A673 (cell line): ENCODE results near the gene C2orf76. TPM values are rescaled to one million over a fixed set of nuclear protein-coding genes. Genes with fewer than 3 reads are reported as not detected.

Experiments used
- BruUV-seq: library from RNA; stranded (reverse); fragments of 400-500 nt; replicated peaks from 2 replicates; lab custom pipeline; 2021; lab: Mats Ljungman, UMichigan
- CTCF ChIA-PET: fragments of 300-600 bp; sonication (Branson Sonifier 250); formaldehyde crosslinking; loops from one replicate; lab custom pipeline; 2022; ENCODE audit warnings: antibody characterized with exemption; lab: Charles Lee
- POLR2A ChIA-PET: fragments of 300-600 bp; sonication (Branson Sonifier 250); formaldehyde crosslinking; loops from one replicate; lab custom pipeline; 2022; ENCODE audit warnings: antibody characterized with exemption; ENCODE audit not compliant: low non-redundant PET; lab: Charles Lee
- DNase-seq: peaks from one replicate; pipeline ENCODE4 v3.0.0-alpha.2; 2015; ENCODE audit warnings: low spot score
- H3K27ac ChIP-seq: fragments of 200-600 bp; sonication (generic); 2 replicates; pipeline ENCODE4 v1.5.1; 2016; ENCODE audit warnings: mixed run types, low read depth, mild to moderate bottlenecking, mixed read lengths, antibody characterized with exemption, low read length; ENCODE audit not compliant: poor library complexity, severe bottlenecking
- H3K27me3 ChIP-seq: fragments of 200-600 bp; sonication (generic); replicated peaks from 2 replicates; pipeline ENCODE4 v1.6.1; 2017; ENCODE audit warnings: mixed run types, low read depth, mild to moderate bottlenecking, mixed read lengths, antibody characterized with exemption, low read length; ENCODE audit not compliant: insufficient read depth, poor library complexity
- H3K36me3 ChIP-seq: fragments of 200-600 bp; sonication (generic); 2 replicates; pipeline ENCODE4 v1.6.1; 2016; ENCODE audit warnings: mixed run types, mild to moderate bottlenecking, mixed read lengths, antibody characterized with exemption, low read length; ENCODE audit not compliant: insufficient read depth, poor library complexity, severe bottlenecking
- H3K4me1 ChIP-seq: fragments of 200-600 bp; sonication (generic); 2 replicates; pipeline ENCODE4 v1.6.1; 2017; ENCODE audit warnings: mixed run types, mild to moderate bottlenecking, mixed read lengths, antibody characterized with exemption, low read length; ENCODE audit not compliant: insufficient read depth, poor library complexity, severe bottlenecking
- H3K4me3 ChIP-seq: fragments of 200-600 bp; sonication (generic); 2 replicates; pipeline ENCODE4 v1.5.1; 2016; ENCODE audit warnings: low read depth, mixed run types, mild to moderate bottlenecking, mixed read lengths, low read length; ENCODE audit not compliant: poor library complexity, severe bottlenecking
- H3K9me3 ChIP-seq: fragments of 200-600 bp; sonication (generic); 2 replicates; pipeline ENCODE4 v1.6.1; 2016; ENCODE audit warnings: mixed run types, low read depth, mild to moderate bottlenecking, mixed read lengths, antibody characterized with exemption, low read length; ENCODE audit not compliant: poor library complexity, severe bottlenecking
- EZH2 ChIP-seq: fragments of 200-600 bp; sonication (generic); IDR thresholded peaks from 2 replicates; pipeline ENCODE4 v1.6.1; 2017; ENCODE audit warnings: borderline replicate concordance, low read depth, mild to moderate bottlenecking, mixed read lengths, antibody characterized with exemption, low read length; ENCODE audit not compliant: poor library complexity, severe bottlenecking
- intact Hi-C: fragments of 100-400 bp; cut with micrococcal nuclease; formaldehyde crosslinking; loops from one replicate; pipeline ENCODE4 v1.10.0; 2022; ENCODE audit not compliant: unreplicated experiment
- total RNA-seq: library from RNA; stranded (reverse); gene quantifications from 2 replicates; pipeline ENCODE4 v1.2.3, GENCODE V29; 2021
- TF ChIP-seq, protein P1 (sequence below): fragments of 300-800, 200-600 bp; sonication (generic); conservative IDR thresholded peaks from 2 replicates; pipeline ENCODE4 v1.5.1; 2017; ENCODE audit warnings: low read depth, mild to moderate bottlenecking, antibody characterized with exemption, low read length, moderate library complexity, mixed read lengths

The C2orf76 gene
- total RNA-seq, 1 experiment from 2014 or later = 13.4 TPM

DNA sequence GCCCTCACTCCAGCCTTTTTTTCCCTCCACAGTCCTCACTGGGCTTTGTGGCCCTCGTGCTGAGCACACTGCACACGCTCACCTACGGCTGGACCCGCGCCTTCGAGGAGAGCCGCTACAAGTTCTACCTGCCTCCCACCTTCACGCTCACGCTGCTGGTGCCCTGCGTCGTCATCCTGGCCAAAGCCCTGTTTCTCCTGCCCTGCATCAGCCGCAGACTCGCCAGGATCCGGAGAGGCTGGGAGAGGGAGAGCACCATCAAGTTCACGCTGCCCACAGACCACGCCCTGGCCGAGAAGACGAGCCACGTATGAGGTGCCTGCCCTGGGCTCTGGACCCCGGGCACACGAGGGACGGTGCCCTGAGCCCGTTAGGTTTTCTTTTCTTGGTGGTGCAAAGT, 103.6 kb downstream of the C2orf76 start:
- no TSS peak for BruUV-seq
- Histone ChIP-seq H3K4me3 (no peak overlapping the region), H3K4me1 (no peaks in the 10 kb centered on the region), H3K27me3 (no peaks in the 10 kb centered on the region), H3K27ac (no peak overlapping the region), H3K36me3 (no peaks in the 10 kb centered on the region), H3K9me3 (no peaks in the 10 kb centered on the region)
- ChIA-PET CTCF (no interaction called here), POLR2A (no interaction called here)
- no peak for DNase-seq
- no peak for TF ChIP-seq EZH2
- intact Hi-C loops = no loop called here

GRCh38 chr2:119261493-119262225, 105.0 kb downstream of the C2orf76 start:
- no TSS peak for BruUV-seq
- intact Hi-C loops = no loop called here

DNA sequence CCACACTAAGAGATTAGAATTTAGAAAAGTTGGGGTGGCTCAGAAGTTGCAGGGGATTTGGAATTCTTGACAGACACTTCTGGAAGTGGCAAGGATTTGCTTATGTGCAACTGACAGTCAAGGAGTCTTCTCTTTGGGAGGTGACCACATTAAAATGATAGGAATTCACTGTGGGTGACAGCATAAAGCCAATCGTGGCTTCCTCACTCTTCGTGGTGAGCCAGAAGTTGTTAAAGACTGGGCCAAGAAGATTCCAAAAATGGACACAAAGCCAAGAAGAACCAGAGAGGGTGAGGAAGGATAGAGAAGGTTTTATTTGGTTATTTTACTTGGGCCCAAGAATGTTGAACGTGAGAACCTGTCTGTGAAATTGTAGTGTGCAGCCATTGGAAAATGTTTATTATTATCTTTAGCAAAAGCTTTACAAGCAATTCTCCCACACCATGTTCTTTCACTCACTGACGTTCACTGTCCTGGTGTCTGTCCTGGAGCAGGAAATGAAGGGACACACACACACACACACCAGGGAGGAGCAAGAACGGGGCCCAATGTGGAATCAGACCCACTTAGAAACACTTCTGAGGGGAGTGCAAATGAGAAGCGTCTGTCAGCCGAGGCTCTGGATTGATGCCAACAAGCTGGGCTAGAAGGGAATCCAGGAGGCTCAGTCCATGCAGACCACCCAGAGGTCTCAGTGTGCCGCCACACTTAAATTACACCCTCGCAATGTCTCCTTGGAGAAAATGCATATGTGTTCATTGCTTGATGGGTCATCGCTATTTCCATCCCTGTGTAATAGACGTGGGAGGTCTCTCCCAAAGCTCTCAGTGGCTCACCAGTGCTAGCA, 105.8 kb downstream of the C2orf76 start:
- no peak overlapping the region for H3K27ac ChIP-seq
- intact Hi-C loops = no loop called here
- ChIA-PET POLR2A (no interaction called here), CTCF (no interaction called here)
- TF ChIP-seq, protein P1, sequence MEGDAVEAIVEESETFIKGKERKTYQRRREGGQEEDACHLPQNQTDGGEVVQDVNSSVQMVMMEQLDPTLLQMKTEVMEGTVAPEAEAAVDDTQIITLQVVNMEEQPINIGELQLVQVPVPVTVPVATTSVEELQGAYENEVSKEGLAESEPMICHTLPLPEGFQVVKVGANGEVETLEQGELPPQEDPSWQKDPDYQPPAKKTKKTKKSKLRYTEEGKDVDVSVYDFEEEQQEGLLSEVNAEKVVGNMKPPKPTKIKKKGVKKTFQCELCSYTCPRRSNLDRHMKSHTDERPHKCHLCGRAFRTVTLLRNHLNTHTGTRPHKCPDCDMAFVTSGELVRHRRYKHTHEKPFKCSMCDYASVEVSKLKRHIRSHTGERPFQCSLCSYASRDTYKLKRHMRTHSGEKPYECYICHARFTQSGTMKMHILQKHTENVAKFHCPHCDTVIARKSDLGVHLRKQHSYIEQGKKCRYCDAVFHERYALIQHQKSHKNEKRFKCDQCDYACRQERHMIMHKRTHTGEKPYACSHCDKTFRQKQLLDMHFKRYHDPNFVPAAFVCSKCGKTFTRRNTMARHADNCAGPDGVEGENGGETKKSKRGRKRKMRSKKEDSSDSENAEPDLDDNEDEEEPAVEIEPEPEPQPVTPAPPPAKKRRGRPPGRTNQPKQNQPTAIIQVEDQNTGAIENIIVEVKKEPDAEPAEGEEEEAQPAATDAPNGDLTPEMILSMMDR = no peak
- no peak for TF ChIP-seq EZH2
- no peaks in the 10 kb centered on the region for H3K36me3 ChIP-seq
- BruUV-seq = no TSS peak
- no peak for DNase-seq
- no peak overlapping the region for H3K4me3 ChIP-seq
- H3K9me3 ChIP-seq = no peaks in the 10 kb centered on the region
- H3K4me1 ChIP-seq = peaks cover 6% of the 10 kb centered on the region
- no peaks in the 10 kb centered on the region for H3K27me3 ChIP-seq

More at GRCh38 chr2:119261493-119262225, 105.0 kb downstream of the C2orf76 start:
- no peak for DNase-seq
- Histone ChIP-seq H3K4me1 (no peaks in the 10 kb centered on the region), H3K9me3 (no peaks in the 10 kb centered on the region), H3K4me3 (no peak overlapping the region), H3K36me3 (no peaks in the 10 kb centered on the region), H3K27ac (no peak overlapping the region), H3K27me3 (no peaks in the 10 kb centered on the region)
- ChIA-PET CTCF (no interaction called here), POLR2A (no interaction called here)
- TF ChIP-seq, protein P1 = no peak
- TF ChIP-seq EZH2 = no peak
